GM12873 (cell line): ENCODE results near the gene NPPA.

ENCODE experiments used
- TF ChIP-seq, protein P1 (sequence below): IDR thresholded peaks from 2 replicates; pipeline ENCODE4 v1.5.1; 2012; ENCODE audit warnings: low read depth, mild to moderate bottlenecking, moderate library complexity, low read length, control low read depth; ENCODE audit not compliant: insufficient read depth; ENCODE audit errors: missing control alignments

The NPPA gene

DNA sequence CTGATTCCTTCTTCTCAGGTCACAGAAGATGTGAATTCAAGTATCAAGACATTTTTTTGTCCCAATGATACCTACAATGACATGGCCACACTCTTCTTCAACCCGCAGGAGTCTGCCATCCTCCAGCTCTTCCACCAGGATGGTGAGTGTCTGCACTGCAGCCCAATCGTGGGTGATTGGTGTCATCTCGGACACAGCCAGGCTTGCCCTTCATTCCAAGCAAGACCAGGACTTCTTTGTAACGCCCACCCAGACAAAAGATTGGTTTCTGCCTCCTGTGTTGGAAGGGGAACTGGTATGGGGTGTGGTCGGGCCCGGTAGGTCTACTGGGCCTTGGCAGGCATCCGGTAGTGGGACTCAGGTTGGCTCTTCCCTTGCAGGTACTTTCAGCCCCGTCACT lies 14.1 kb downstream of the NPPA start:
- TF ChIP-seq, protein P1, sequence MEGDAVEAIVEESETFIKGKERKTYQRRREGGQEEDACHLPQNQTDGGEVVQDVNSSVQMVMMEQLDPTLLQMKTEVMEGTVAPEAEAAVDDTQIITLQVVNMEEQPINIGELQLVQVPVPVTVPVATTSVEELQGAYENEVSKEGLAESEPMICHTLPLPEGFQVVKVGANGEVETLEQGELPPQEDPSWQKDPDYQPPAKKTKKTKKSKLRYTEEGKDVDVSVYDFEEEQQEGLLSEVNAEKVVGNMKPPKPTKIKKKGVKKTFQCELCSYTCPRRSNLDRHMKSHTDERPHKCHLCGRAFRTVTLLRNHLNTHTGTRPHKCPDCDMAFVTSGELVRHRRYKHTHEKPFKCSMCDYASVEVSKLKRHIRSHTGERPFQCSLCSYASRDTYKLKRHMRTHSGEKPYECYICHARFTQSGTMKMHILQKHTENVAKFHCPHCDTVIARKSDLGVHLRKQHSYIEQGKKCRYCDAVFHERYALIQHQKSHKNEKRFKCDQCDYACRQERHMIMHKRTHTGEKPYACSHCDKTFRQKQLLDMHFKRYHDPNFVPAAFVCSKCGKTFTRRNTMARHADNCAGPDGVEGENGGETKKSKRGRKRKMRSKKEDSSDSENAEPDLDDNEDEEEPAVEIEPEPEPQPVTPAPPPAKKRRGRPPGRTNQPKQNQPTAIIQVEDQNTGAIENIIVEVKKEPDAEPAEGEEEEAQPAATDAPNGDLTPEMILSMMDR, result no peak

DNA sequence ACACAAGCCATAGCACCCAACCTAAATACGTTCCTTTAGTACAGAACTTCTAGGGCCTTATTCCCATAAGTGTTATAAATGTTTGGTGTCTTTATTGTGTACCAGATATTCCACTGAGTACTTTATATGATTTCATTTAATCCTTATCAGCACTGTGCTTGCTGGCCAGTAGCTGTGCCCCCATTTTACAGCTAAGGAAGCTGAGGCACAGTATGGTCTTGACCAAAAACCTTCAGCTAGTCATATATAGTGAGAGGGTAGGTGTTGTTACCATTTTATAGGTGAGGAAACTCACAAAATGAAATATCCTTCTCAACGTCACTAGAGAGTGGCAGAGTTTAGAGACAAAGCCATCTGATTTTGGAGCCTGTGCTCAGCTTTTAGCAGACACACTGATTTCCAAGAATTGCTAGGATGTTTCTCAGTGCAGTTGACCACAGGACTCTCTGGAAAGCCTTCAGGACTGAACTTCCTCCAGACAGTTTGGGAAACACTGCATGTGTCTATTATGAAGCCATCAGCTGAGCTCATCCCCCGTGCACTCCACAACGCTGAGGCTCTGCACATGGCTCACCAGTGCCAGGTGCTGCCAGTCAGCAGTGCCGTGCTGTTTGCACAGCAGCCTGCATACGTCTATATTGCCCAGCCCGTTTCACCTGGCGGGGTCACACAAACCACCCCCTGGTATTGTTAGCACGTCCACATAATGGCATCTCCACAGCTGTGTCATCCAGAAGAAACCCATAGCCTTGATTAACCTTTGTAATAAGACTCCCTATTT lies 15.4 kb downstream of the NPPA start:
- TF ChIP-seq, protein P1, result no peak

DNA sequence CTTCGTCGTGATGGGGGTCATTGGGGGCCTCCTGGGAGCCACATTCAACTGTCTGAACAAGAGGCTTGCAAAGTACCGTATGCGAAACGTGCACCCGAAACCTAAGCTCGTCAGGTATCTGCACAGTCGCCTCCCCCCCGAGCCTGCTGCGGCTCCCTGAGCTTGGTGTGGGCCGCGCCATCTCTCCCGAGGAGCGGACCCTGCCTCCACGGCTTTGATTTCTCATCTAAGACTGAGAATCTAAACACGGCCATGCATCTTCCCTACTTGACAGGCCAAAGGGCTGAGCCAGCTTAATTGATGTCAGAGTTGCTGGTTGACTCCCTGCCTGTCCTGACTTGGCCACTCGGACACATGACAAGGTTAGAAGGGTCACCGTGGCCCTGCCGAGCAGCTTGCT lies 19.1 kb downstream of the NPPA start:
- TF ChIP-seq, protein P1, result no peak

DNA sequence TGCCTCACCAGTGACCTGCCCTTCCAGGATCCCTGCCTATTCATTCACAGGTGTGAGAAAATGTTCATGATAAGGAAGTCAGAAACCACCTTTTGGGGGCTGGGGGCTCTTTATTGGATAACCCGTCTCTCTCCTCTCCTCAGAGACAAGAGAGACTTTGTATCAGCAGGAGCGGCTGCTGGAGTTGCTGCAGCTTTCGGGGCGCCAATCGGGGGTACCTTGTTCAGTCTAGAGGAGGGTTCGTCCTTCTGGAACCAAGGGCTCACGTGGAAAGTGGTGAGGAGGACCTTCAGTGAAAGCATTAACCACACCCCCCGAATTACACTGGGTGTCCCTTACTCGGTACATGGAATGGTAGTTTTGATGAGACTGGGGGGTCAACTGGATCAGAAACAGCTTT lies 20.6 kb downstream of the NPPA start:
- TF ChIP-seq, protein P1, result no peak

DNA sequence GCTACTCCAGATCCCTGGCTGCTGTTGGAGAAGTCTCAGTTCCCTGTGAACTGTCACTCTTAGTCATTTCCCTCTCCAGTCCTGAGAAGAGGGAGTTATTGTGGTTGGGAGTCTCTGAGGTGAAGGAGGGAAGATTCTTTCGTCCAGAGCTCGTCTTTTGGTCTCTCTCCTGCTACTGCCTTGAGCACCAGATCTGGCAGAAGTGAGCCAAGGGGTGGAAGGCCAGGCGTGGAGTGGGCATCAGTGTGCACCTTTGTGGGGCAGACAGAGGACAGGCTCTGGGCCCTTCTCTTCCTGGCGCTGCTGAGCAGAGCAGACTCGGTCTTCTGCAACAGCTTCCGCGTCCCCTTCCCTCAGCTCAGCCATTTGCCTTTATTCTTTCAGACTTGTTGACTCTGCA lies 22.5 kb downstream of the NPPA start:
- TF ChIP-seq, protein P1, result no peak

DNA sequence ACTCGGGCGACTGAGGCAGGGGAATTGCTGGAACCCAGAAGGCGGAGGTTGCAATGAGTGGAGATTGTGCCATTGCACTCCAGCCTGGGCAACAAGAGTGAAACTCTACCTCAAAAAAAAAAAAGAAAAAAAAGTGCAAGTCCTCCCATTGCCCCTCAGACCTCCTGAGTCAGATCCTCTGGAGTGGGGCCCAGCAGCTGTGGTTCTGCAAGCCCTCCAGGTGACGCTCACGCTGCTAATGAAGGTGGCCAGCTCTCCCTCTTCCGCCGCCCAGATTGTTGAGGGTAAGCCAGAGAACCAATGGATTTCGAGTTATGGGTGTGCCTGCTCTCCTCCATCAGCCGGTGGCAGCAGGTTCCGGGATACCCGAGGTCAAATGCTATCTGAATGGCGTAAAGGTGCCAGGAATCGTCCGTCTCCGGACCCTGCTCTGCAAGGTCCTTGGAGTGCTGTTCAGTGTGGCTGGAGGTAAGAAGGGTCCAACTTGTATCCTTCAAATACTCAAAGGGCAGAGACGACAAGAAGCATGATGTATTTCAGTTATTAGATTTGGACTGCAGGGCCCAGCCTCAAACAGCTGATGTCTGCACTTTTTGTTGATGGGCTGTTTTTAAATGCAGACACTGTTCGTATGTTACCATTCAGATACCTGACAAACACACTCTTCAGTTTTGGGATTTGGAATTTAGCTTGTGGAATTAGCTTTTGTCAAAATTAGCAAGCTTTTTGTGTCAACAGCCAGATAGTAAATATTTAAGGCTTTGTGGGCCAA lies 24.0 kb downstream of the NPPA start:
- TF ChIP-seq, protein P1, result no peak

DNA sequence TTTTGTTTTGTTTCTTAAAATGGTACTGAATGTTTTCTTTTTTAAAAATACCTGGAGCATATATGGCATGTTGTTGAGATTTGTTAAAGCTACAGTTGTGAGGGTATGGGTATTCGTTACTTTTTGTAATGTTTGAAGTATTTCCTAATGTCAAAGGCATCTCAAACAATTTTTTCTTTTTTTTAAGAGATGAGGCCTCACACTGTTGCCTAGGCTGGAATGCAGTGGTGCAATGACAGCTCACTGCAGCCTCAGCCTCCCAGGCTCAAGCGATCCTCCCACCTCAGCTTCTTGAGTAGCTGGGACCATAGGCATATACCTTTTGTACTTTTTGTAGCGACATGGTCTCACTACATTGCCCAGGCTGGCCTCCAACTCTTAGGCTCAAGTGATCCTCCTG lies 25.5 kb downstream of the NPPA start:
- TF ChIP-seq, protein P1, result no peak
